Activated T-cell treated with anti-CD3 and anti-CD28 coated beads, Interleukin-2, amount 50 U/mL, for 24 hours (primary cell): ENCODE measurements around the gene MCAM.
A peak's percentile ranks its signal among the peaks of the same experiment; 100 is the strongest.

Experiments used
- DNase-seq: peaks from one replicate; pipeline ENCODE4 v3.0.0-alpha.2; 2020
- H3K27ac Mint-ChIP-seq: 2 replicates; pipeline ENCODE4 v1.8.0; 2020; ENCODE audit warnings: mild to moderate bottlenecking, mixed read lengths
- H3K27me3 Mint-ChIP-seq: 2 replicates; pipeline ENCODE4 v1.8.0; 2020; ENCODE audit warnings: mixed read lengths
- H3K36me3 Mint-ChIP-seq: 2 replicates; pipeline ENCODE4 v1.8.0; 2020; ENCODE audit warnings: low read depth, mixed read lengths
- H3K4me1 Mint-ChIP-seq: 2 replicates; pipeline ENCODE4 v1.8.0; 2020; ENCODE audit warnings: low read depth, mixed read lengths
- H3K4me3 Mint-ChIP-seq: 2 replicates; pipeline ENCODE4 v1.8.0; 2020; ENCODE audit warnings: mild to moderate bottlenecking, moderate library complexity, mixed read lengths
- H3K9me3 Mint-ChIP-seq: 2 replicates; pipeline ENCODE4 v1.8.0; 2020; ENCODE audit warnings: mixed read lengths

The MCAM gene, protein sequence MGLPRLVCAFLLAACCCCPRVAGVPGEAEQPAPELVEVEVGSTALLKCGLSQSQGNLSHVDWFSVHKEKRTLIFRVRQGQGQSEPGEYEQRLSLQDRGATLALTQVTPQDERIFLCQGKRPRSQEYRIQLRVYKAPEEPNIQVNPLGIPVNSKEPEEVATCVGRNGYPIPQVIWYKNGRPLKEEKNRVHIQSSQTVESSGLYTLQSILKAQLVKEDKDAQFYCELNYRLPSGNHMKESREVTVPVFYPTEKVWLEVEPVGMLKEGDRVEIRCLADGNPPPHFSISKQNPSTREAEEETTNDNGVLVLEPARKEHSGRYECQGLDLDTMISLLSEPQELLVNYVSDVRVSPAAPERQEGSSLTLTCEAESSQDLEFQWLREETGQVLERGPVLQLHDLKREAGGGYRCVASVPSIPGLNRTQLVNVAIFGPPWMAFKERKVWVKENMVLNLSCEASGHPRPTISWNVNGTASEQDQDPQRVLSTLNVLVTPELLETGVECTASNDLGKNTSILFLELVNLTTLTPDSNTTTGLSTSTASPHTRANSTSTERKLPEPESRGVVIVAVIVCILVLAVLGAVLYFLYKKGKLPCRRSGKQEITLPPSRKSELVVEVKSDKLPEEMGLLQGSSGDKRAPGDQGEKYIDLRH

DNA sequence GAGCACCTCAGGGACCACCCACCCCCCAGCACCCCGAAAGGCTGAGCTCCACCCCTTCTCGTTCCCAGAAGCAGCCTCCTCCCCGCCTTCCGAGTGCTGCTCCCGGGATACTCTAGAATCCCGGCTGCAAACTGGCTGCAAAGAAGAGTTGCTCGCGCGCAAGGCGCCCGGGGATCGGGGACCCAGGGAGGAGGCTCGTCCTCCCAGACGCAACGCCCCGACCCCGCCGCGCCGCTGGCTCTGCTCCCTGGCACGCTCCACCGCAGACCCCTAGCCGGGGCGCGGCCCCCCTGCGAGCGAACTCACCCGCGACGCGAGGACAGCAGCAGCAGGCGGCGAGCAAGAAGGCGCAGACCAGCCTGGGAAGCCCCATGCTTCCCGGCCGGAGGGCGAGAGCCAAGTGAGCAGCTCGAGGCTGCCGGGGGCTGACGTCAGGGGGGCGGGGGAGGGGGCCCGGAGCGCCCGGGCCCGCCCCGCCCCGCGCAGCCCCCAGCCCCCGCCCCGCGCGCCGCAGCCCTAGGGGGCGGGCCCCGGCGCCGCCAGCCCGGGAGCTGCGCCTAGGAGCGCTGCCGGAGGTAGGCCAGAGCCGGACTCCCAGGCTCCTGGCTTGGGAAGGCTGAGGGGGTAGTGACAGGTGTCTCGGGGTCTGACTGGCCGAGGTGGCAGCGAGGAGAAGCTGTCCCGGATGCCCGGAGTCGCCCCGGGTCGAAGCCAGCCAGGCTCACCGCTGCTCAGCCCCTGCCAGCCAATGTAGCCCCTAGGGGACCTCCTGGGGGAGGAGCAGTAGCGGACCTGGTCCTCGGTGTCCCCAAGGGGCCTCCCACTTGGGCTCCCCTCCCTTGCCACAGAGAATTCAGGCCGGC is at the start of gene MCAM:
Gene MCAM (minus strand): TSS at position 402 of the 863 bp plus-strand sequence. CDS start 29 bp downstream, at position 373.
- Mint-ChIP-seq H3K27ac (no peak within 1 kb of the TSS), H3K4me3 (peak within 1 kb of the TSS; percentile 75), H3K27me3 (peaks cover 36% of the 10 kb centered on the region), H3K4me1 (peaks cover 34% of the 10 kb centered on the region), H3K9me3 (no peaks in the 10 kb centered on the region), H3K36me3 (no peaks in the 10 kb centered on the region)
- no peak for DNase-seq

- DNase-seq: no peak
- Mint-ChIP-seq H3K4me1 (peaks cover 26% of the 10 kb centered on the region), H3K27ac (no peak overlapping the region), H3K4me3 (no peak overlapping the region), H3K27me3 (peaks cover 69% of the 10 kb centered on the region), H3K9me3 (no peaks in the 10 kb centered on the region), H3K36me3 (no peaks in the 10 kb centered on the region)
Measured at GRCh38 chr11:119365071-119365591, 48.2 kb upstream of the MCAM start.

DNA sequence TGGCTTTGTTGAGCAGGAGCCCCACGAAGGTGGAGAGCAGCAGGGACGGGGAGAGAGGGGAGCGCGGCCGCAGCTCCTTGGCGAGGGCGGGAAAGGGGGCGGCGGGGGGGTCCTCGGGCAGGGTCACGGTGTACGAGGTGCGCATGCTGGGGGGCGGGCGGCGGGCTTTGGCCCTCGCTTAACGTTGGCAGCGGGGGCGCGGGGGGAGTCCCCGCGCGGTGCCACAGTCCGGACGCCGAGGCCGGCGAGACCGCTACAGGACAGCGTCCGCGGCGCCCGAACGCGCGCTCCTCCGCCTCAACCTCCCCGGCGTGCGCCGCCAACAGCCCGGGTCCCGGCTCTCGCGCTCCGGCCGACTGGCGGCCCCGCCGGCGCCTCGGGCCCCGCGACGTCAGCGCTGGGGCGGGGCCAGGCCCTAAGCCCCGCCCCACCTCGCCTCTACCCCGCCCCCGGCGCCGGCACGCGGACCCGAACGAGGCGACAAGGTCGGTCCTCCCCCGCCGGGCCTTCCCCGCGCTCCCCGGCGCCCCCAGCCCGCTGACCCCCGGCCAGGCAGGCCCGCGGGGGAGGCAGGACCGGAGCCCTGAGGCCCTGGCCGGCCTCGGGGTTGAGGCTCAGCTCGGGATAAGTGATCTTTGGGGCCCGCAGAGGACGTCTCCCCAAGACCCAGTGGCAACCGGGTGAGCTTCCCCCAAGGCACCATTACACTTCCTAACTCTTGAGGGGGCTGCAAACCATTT is 47.1 kb upstream of the MCAM start:
- Mint-ChIP-seq H3K27me3 (peaks cover 62% of the 10 kb centered on the region), H3K9me3 (no peaks in the 10 kb centered on the region), H3K4me3 (no peak overlapping the region), H3K27ac (no peak overlapping the region), H3K36me3 (no peaks in the 10 kb centered on the region), H3K4me1 (peaks cover 28% of the 10 kb centered on the region)
- DNase-seq: peak; percentile 79

DNA sequence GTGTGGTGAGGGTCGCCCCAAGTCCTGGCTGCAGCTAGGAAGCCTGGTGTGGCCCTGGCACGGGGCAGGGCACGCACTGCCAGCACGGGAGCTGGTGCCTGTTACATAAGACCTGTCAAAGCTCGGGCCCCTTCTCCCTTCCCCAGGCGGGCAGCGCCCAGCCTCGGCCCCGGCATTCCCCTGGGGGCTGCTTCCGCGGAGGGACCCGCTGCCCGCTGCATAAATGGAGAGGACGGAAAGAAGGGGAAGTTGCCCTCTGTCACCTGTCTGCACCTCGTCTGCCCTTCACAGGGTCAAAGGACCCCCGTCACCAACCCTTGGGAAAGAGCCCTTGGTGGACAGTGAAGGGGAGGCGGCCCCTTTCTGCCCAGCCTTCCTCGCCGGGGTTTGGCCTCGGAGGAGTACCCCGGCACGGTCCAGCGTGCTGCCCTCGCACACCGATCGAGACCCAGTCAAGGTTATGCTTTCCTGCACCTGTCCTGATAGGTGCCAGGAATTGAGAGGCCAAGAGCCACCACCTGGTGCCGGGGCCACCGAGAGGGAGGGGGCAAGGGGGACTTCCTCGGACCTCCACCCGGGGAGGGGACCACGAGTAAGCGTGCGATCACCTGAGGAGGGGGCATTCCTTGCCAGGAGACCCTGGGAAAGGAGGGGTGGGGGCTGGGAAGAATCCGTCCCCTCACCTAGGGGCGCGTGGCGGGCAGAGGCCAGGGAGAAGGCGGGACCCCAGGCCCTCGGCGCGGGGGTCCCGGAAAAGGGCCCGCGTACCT is 46.3 kb upstream of the MCAM start:
- H3K9me3 Mint-ChIP-seq: no peaks in the 10 kb centered on the region
- peak overlapping the region; percentile 46 for H3K4me3 Mint-ChIP-seq
- no peak overlapping the region for H3K27ac Mint-ChIP-seq
- peaks cover 58% of the 10 kb centered on the region for H3K27me3 Mint-ChIP-seq
- DNase-seq: no peak
- H3K4me1 Mint-ChIP-seq: peaks cover 28% of the 10 kb centered on the region
- H3K36me3 Mint-ChIP-seq: no peaks in the 10 kb centered on the region

DNA sequence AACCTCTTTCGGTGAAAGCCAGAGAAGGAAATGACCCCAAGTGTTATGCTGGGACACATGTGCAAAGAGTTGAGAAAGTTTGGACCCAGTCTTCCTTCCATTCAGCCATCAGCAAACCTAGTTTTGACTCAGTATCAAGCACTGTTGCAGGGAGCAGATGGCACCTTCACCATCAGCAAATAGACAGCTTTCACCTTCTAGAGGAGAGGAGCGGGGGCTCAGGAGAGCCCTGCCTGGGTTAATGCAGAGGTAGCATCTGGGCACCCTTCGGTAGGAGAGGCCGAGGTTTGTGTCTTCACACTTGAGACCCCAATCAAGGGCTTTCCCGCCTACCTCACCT is 45.8 kb upstream of the MCAM start:
- peaks cover 28% of the 10 kb centered on the region for H3K4me1 Mint-ChIP-seq
- peaks cover 55% of the 10 kb centered on the region for H3K27me3 Mint-ChIP-seq
- H3K36me3 Mint-ChIP-seq: no peaks in the 10 kb centered on the region
- H3K4me3 Mint-ChIP-seq: no peak overlapping the region
- H3K9me3 Mint-ChIP-seq: no peaks in the 10 kb centered on the region
- DNase-seq: no peak
- no peak overlapping the region for H3K27ac Mint-ChIP-seq

- Mint-ChIP-seq H3K9me3 (no peaks in the 10 kb centered on the region), H3K4me1 (peaks cover 28% of the 10 kb centered on the region), H3K27me3 (peaks cover 54% of the 10 kb centered on the region), H3K27ac (no peak overlapping the region), H3K36me3 (no peaks in the 10 kb centered on the region), H3K4me3 (no peak overlapping the region)
- no peak for DNase-seq
Measured at GRCh38 chr11:119361941-119362725, 45.2 kb upstream of the MCAM start.

GRCh38 chr11:119361056-119361787 is 44.3 kb upstream of the MCAM start:
- H3K36me3 Mint-ChIP-seq: no peaks in the 10 kb centered on the region
- H3K27ac Mint-ChIP-seq: no peak overlapping the region
- H3K4me3 Mint-ChIP-seq: no peak overlapping the region
- peaks cover 48% of the 10 kb centered on the region for H3K27me3 Mint-ChIP-seq
- peaks cover 32% of the 10 kb centered on the region for H3K4me1 Mint-ChIP-seq
- H3K9me3 Mint-ChIP-seq: no peaks in the 10 kb centered on the region
- DNase-seq: peak; percentile 56

DNA sequence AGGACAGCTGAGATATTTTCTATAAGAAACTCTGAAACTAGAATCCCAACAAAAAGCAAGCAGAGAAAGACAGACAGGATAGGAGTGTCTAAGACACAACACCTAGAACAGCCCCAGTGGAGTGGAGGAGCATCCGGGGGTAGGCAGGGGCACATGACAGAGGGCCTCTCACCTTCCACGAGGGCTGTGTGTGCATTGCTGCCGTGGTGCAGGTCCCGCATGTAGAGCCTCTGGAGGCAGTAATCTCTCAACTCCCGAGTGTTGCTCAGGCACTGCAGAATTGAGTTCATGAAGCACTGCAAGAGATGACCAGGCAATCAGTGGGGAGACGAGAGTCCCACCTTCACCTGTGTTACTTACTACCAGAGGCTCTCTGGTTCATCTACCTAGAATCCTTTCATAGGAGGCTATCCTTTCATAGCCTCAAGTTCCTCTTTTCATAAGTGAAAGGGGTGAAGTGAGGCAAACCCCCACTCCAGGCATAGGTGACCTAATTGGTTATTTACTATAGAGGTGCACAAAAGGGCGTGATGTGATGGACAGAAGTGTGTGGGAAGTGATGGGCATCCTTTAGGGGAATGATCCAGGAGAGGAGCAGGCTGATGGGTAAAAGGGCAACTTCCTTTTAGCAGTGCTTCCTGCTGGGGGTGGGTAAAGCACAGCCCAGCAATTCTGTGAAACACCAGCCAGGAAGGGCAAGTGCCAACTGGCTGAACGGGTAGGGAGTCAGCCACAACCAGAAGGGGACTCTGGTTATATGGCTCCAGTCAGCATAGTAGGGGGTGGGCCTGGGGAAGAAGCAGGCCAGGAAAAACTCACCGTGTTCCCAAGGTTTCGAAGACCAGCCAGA is 42.7 kb upstream of the MCAM start:
- H3K27me3 Mint-ChIP-seq: peaks cover 45% of the 10 kb centered on the region
- H3K27ac Mint-ChIP-seq: no peak overlapping the region
- DNase-seq: no peak
- H3K4me1 Mint-ChIP-seq: peaks cover 31% of the 10 kb centered on the region
- H3K4me3 Mint-ChIP-seq: no peak overlapping the region
- no peaks in the 10 kb centered on the region for H3K36me3 Mint-ChIP-seq
- no peaks in the 10 kb centered on the region for H3K9me3 Mint-ChIP-seq

DNA sequence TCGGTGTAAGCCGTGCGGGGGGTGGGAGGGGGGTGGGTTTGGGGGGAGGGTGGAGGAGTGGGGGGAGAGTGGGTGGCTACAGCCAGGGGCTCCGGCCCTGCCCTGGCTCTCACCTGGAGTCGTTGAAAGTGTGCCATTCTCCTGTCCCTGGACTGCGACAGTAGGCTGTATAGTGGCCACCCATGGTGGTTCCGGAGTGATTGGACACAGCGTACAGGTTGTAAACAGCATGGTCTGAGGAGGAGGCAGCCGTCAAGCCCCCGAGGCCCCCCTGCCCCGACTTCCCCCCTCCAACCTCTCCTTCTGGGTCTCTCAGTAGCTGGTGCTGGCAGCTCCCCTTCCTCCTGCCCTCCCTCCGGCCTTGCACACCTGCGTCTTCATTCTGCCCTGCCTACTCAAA is 40.1 kb upstream of the MCAM start:
- DNase-seq: no peak
- H3K27ac Mint-ChIP-seq: no peak overlapping the region
- H3K36me3 Mint-ChIP-seq: no peaks in the 10 kb centered on the region
- H3K4me3 Mint-ChIP-seq: no peak overlapping the region
- no peaks in the 10 kb centered on the region for H3K9me3 Mint-ChIP-seq
- H3K27me3 Mint-ChIP-seq: peaks cover 47% of the 10 kb centered on the region
- peaks cover 19% of the 10 kb centered on the region for H3K4me1 Mint-ChIP-seq

DNA sequence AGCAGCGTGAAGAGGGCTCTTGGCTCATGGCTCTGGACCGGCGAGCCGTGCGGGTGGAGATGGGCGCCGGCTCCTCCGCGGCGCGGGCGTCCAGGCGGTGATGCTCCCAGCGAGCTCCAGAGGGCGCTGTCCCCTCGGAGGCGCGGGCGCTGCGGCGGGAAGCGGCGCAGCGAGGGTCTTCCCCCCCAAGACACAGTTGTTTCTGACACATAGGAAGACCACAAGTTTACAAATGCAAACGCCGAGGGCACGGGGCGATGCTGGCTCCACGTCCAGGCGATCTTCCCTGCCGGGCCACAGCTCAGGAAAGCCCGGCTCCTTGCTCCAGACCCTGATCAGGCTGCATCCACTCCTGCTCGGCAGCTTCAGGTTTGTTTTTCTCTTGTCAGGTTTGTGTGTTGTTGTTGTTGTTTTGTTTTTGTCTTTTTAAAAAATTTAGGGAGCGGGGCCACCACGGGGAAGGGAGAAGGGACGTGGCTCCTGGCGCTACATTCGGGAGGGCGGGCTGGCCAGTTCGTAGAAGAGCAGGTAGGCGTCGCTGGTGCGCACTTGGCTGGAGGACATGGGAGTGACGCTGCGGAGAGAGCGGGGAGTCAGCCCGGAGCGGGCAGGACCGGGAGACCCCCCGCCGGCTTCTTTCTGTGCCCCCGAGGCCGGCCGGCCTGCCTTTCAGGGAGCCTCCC is 39.6 kb upstream of the MCAM start:
- DNase-seq: peak; percentile 82
- Mint-ChIP-seq H3K36me3 (no peaks in the 10 kb centered on the region), H3K27ac (peak overlapping the region; percentile 44), H3K9me3 (no peaks in the 10 kb centered on the region), H3K4me3 (peak overlapping the region; percentile 78), H3K27me3 (peaks cover 50% of the 10 kb centered on the region), H3K4me1 (peaks cover 13% of the 10 kb centered on the region)

- Mint-ChIP-seq H3K4me1 (peaks cover 8% of the 10 kb centered on the region), H3K27me3 (peaks cover 51% of the 10 kb centered on the region), H3K27ac (no peak overlapping the region), H3K9me3 (no peaks in the 10 kb centered on the region), H3K36me3 (no peaks in the 10 kb centered on the region), H3K4me3 (no peak overlapping the region)
- no peak for DNase-seq
Measured at GRCh38 chr11:119355091-119355843, 38.3 kb upstream of the MCAM start.
